H1 (cell line): ENCODE data around the gene PGAM2. TPM values are rescaled to one million over a fixed set of nuclear protein-coding genes. Genes with fewer than 3 reads are reported as not detected.

ENCODE experiments used
- CTCF ChIA-PET: fragments of 300-600 bp; sonication (Branson Sonifier 250); formaldehyde crosslinking; loops from one replicate; lab custom pipeline; 2021; ENCODE audit not compliant: partially characterized antibody; lab: Charles Lee
- POLR2A ChIA-PET: fragments of 300-600 bp; sonication (Branson Sonifier 250); formaldehyde crosslinking; loops from one replicate; lab custom pipeline; 2021; ENCODE audit warnings: inconsistent platforms; ENCODE audit not compliant: partially characterized antibody; lab: Charles Lee
- DNase-seq, 2 experiments: peaks; one replicate each; pipeline versions ENCODE4 v3.0.0 to v3.0.0-alpha.2; 2010 to 2022; ENCODE audit warnings: low spot score in 2 of 2, low read depth in 1 of 2, mixed read lengths in 1 of 2
- FAIRE-seq: peaks from 2 replicates; lab custom pipeline; 2011; peaks lifted over from hg19 to GRCh38; lab: Jason Lieb, UNC
- H2AFZ ChIP-seq: 2 replicates; pipeline ENCODE4 v1.8.1; 2012; ENCODE audit warnings: low read length, inconsistent platforms
- H2AK5ac ChIP-seq: 2 replicates; pipeline ENCODE4 v1.6.1; 2013; ENCODE audit warnings: low read depth, low read length
- H2BK120ac ChIP-seq: replicated peaks from 2 replicates; pipeline ENCODE3; 2013; ENCODE audit warnings: low read depth, low read length, inconsistent platforms
- H2BK12ac ChIP-seq: 2 replicates; pipeline ENCODE4 v1.6.1; 2013; ENCODE audit warnings: low read depth, low read length
- H2BK15ac ChIP-seq: 2 replicates; pipeline ENCODE4 v1.6.1; 2013; ENCODE audit warnings: low read length
- H2BK20ac ChIP-seq: 2 replicates; pipeline ENCODE4 v1.6.1; 2013; ENCODE audit warnings: low read length
- H2BK5ac ChIP-seq: 2 replicates; pipeline ENCODE4 v1.6.1; 2013; ENCODE audit warnings: low read depth, low read length
- H3K14ac ChIP-seq: 2 replicates; pipeline ENCODE4 v1.6.1; 2013; ENCODE audit warnings: inconsistent platforms; ENCODE audit not compliant: insufficient read length
- H3K18ac ChIP-seq: 2 replicates; pipeline ENCODE4 v1.6.1; 2013; ENCODE audit warnings: low read length; ENCODE audit errors: extremely low read depth
- H3K23ac ChIP-seq: 2 replicates; pipeline ENCODE4 v1.6.1; 2013; ENCODE audit warnings: inconsistent platforms; ENCODE audit not compliant: insufficient read length
- H3K23me2 ChIP-seq: 2 replicates; pipeline ENCODE4 v1.6.1; 2013; ENCODE audit warnings: low read depth, low read length
- H3K27ac ChIP-seq: 2 replicates; pipeline ENCODE4 v1.6.1; 2011; ENCODE audit warnings: low read depth, low read length, inconsistent platforms
- H3K27me3 ChIP-seq, 4 experiments: replicated peaks in 1 of 4; 1 replicate in 1 of 4; 2 replicates in 3 of 4; pipeline versions ENCODE4 v1.6.1 to v1.8.1; 2011 to 2013; ENCODE audit warnings: low read length in 3 of 4, mild to moderate bottlenecking in 3 of 4, inconsistent platforms in 2 of 4, mixed read lengths in 2 of 4, moderate library complexity in 1 of 4; ENCODE audit not compliant: control insufficient read depth in 3 of 4, insufficient read depth in 3 of 4; ENCODE audit errors: extremely low read depth in 1 of 4
- H3K36me3 ChIP-seq, 4 experiments: 2 replicates each; pipeline versions ENCODE4 v1.6.1 to v1.8.1; 2011 to 2013; ENCODE audit warnings: mild to moderate bottlenecking in 4 of 4, low read length in 3 of 4, moderate library complexity in 2 of 4, control low read depth in 1 of 4, inconsistent platforms in 1 of 4; ENCODE audit not compliant: insufficient read depth in 4 of 4, control insufficient read depth in 2 of 4
- H3K4ac ChIP-seq: replicated peaks from 2 replicates; pipeline ENCODE3; 2013; ENCODE audit warnings: low read length, low read depth, mixed read lengths, inconsistent platforms; ENCODE audit not compliant: insufficient read length
- H3K4me1 ChIP-seq, 4 experiments: replicated peaks in 1 of 4; 1 replicate in 1 of 4; 2 replicates in 3 of 4; pipeline versions ENCODE4 v1.6.1 to v1.8.1; 2011 to 2013; ENCODE audit warnings: low read length in 3 of 4, inconsistent platforms in 2 of 4, mixed read lengths in 1 of 4; ENCODE audit not compliant: insufficient read depth in 4 of 4, control insufficient read depth in 3 of 4
- H3K4me2 ChIP-seq, 2 experiments: 2 replicates each; pipeline versions ENCODE4 v1.6.1 to v1.8.1; 2011 to 2013; ENCODE audit warnings: low read depth in 2 of 2, low read length in 2 of 2, control low read depth in 1 of 2, inconsistent platforms in 1 of 2, mild to moderate bottlenecking in 1 of 2; ENCODE audit not compliant: insufficient read depth in 1 of 2
- H3K4me3 ChIP-seq, 4 experiments: fragments of 200-600, 300-600 bp in 1 of 4; sonication (generic), shearing (Covaris generic), sonication (Bioruptor Twin) in 1 of 4; 2 replicates each; pipeline versions ENCODE4 v1.5.1 to v1.8.1; 2011 to 2016; ENCODE audit warnings: low read length in 4 of 4, low read depth in 3 of 4, control low read depth in 2 of 4, inconsistent platforms in 2 of 4, mild to moderate bottlenecking in 2 of 4, mixed read lengths in 1 of 4, moderate library complexity in 1 of 4; ENCODE audit not compliant: insufficient read depth in 2 of 4; ENCODE audit errors: extremely low read depth in 1 of 4
- H3K56ac ChIP-seq: replicated peaks from 2 replicates; pipeline ENCODE3; 2013; ENCODE audit warnings: low read depth, mild to moderate bottlenecking, mixed read lengths, low read length, inconsistent platforms; ENCODE audit not compliant: insufficient read length
- H3K79me1 ChIP-seq: 2 replicates; pipeline ENCODE4 v1.6.1; 2013; ENCODE audit warnings: low read depth, low read length, control low read depth
- H3K79me2 ChIP-seq, 2 experiments: 2 replicates each; pipeline versions ENCODE4 v1.6.1 to v1.8.1; 2012 to 2013; ENCODE audit warnings: low read length in 2 of 2, mild to moderate bottlenecking in 2 of 2, inconsistent platforms in 1 of 2; ENCODE audit not compliant: insufficient read depth in 2 of 2, control insufficient read depth in 1 of 2
- H3K9ac ChIP-seq, 4 experiments: replicated peaks in 1 of 4; 1 replicate in 1 of 4; 2 replicates in 3 of 4; pipeline versions ENCODE4 v1.6.1 to v1.8.1; 2011 to 2013; ENCODE audit warnings: low read depth in 3 of 4, low read length in 3 of 4, control low read depth in 2 of 4, mild to moderate bottlenecking in 2 of 4, moderate library complexity in 2 of 4, inconsistent platforms in 1 of 4; ENCODE audit errors: extremely low read depth in 1 of 4
- H3K9me3 ChIP-seq, 2 experiments: 2 replicates each; pipeline versions ENCODE4 v1.6.1 to v1.8.1; 2012 to 2013; ENCODE audit warnings: mild to moderate bottlenecking in 2 of 2, moderate library complexity in 2 of 2, control low read depth in 1 of 2, inconsistent platforms in 1 of 2, low read depth in 1 of 2, low read length in 1 of 2, mixed read lengths in 1 of 2; ENCODE audit not compliant: insufficient read depth in 2 of 2
- H4K20me1 ChIP-seq, 2 experiments: replicated peaks in 1 of 2; 2 replicates each; pipeline versions ENCODE3 to v1.8.1; 2011 to 2013; ENCODE audit warnings: inconsistent platforms in 2 of 2, low read length in 2 of 2, mild to moderate bottlenecking in 1 of 2; ENCODE audit not compliant: insufficient read depth in 2 of 2, control insufficient read depth in 1 of 2
- H4K5ac ChIP-seq: 2 replicates; pipeline ENCODE4 v1.6.1; 2013; ENCODE audit warnings: low read length, low read depth, mixed read lengths, inconsistent platforms; ENCODE audit not compliant: insufficient read length
- H4K8ac ChIP-seq: 2 replicates; pipeline ENCODE4 v1.8.0; 2013; ENCODE audit warnings: mild to moderate bottlenecking, moderate library complexity, low read length, inconsistent platforms; ENCODE audit not compliant: insufficient read depth; ENCODE audit errors: extremely low read depth
- H4K91ac ChIP-seq: replicated peaks from 2 replicates; pipeline ENCODE3; 2013; ENCODE audit warnings: low read length, mixed read lengths, inconsistent platforms; ENCODE audit not compliant: insufficient read length
- CTCF ChIP-seq, 3 experiments: IDR thresholded peaks; 1 replicate in 2 of 3; 2 replicates in 1 of 3; pipeline versions ENCODE4 v1.5.1 to v1.6.1; 2011; ENCODE audit warnings: low read length in 3 of 3, mild to moderate bottlenecking in 3 of 3, inconsistent platforms in 2 of 3, low read depth in 1 of 3, moderate library complexity in 1 of 3; ENCODE audit not compliant: insufficient read depth in 1 of 3; ENCODE audit errors: control extremely low read depth in 1 of 3
- FOSL1 ChIP-seq: IDR thresholded peaks from 2 replicates; pipeline ENCODE4 v1.6.1; 2011; ENCODE audit warnings: mild to moderate bottlenecking, low read depth, low read length, moderate library complexity; ENCODE audit not compliant: insufficient read depth
- RAD21 ChIP-seq, 2 experiments: IDR thresholded peaks in 1 of 2; conservative IDR thresholded peaks in 1 of 2; 2 replicates each; pipeline ENCODE4 v1.6.1; 2011; ENCODE audit warnings: low read depth in 2 of 2, low read length in 2 of 2, improper control_type of control experiment in 1 of 2, inconsistent platforms in 1 of 2, mild to moderate bottlenecking in 1 of 2, moderate library complexity in 1 of 2
- SRF ChIP-seq: IDR thresholded peaks from 2 replicates; pipeline ENCODE4 v1.6.1; 2011; ENCODE audit warnings: mild to moderate bottlenecking, low read depth, low read length, moderate library complexity
- WGBS, 2 experiments: shearing (Covaris generic) in 1 of 2; methylation state at CpG; one replicate each; pipeline versions ENCODE4 v1.1.6 to v1.1.7; 2013 to 2015; ENCODE audit warnings: low lambda C conversion rate in 2 of 2, mixed read lengths in 2 of 2, inconsistent platforms in 1 of 2, low coverage in 1 of 2, missing lambda C conversion rate in 1 of 2; ENCODE audit not compliant: insufficient replicate concordance in 2 of 2, insufficient coverage in 1 of 2, insufficient read length in 1 of 2; ENCODE audit errors: extremely low coverage in 1 of 2, missing lambda C conversion rate in 1 of 2; 5-methylcytosine and 5-hydroxymethylcytosine counted together
- polyA plus RNA-seq, 7 experiments: library from polyadenylated mRNA; depleted of rRNA in 3 of 7; stranded (reverse) in 5 of 7; unstranded in 2 of 7; fragments of >200 nt in 5 of 7; fragments of 200-250 nt in 2 of 7; gene quantifications; 1 replicate in 5 of 7; 2 replicates in 1 of 7; 4 replicates in 1 of 7; pipeline versions ENCODE4 v1.2.1 to v1.2.3, GENCODE V29; 2011 to 2013; ENCODE audit warnings: missing spikeins in 2 of 7, mixed read lengths in 2 of 7
- total RNA-seq: library from RNA; stranded (reverse); fragmentation: NEBNext Ultra II Directional; extraction: Animal tissue kit (Norgen Biotek cat#: 25700); gene quantifications from 2 replicates; pipeline ENCODE4 v1.2.1, GENCODE V29; 2021
- TF ChIP-seq, protein P1 (sequence below): IDR thresholded peaks from 2 replicates; pipeline ENCODE4 v1.6.1; 2012; ENCODE audit warnings: inconsistent platforms
- TF ChIP-seq, protein P2 (sequence below): IDR thresholded peaks from 2 replicates; pipeline ENCODE4 v1.6.1; 2011; ENCODE audit warnings: low read length, improper control_type of control experiment

Gene PGAM2
- total and polyA plus RNA-seq, 2 of the 8 experiments (the other 6 are each of a cell fraction or from before 2014, with no cell fraction given): 2.1 to 2.9 TPM

DNA sequence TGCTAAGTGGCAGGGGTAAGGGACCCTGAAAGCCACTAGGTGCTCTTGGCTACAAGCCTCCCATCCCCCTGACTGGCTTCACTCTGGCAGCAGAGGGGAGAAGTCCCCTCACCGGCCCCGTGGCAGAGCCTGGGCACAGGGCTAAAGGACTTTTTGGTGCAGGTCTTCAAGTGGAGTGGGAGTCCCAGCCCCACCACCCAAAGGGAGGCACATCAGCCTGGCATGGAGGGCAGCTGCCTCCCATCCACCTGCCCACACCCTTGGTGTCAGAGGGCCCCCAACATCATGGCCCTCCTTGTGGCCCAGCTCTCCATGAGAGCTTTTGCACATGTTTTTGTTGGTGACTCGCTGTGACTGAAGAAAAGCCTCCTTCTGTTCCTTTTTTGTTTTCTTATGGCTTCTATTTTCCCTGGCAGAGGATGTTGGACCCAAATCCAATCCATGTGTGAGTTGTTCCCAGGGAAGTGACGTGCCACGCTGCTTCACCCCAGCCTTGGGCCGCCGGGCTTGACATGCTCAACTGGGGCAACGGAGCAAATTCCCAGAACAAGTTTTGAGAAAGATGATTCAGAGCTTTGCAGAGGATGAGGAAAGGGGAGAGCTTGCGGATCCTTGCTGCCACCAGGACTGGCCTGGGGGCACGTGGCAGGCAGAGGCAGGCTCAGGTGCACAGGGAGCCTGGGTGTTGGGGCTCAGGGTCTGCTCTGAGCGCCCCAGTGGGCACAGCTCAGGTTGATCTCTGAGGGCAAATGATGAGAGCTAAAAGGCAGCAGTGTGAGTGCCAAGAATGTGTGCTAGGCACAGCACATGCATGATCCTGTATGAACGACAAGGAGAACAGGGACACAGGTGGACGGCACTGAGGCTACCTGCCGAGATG lies 36.8 kb upstream of the PGAM2 start:
- Histone ChIP-seq H3K79me1 (peaks cover 4% of the 10 kb centered on the region; the same call in 1 of the 2 replicates), H3K9me3 (no peaks in the 10 kb centered on the region), H3K23me2 (peaks cover 15% of the 10 kb centered on the region), H2BK12ac (no peak overlapping the region), H3K23ac (no peak overlapping the region), H3K56ac (no peak overlapping the region), H4K91ac (peak overlapping the region; percentile 17), H3K9ac (no peak overlapping the region), H4K20me1 (peaks cover 2 to 3% of the 10 kb centered on the region in 2 experiments), H3K27me3 (peaks cover 0 to 29% (median 16%) of the 10 kb centered on the region in 4 experiments; a peak in 6 of 7 replicates), H2AK5ac (no peak overlapping the region), H2AFZ (no peak overlapping the region), H3K4ac (no peak overlapping the region), H3K14ac (no peak overlapping the region), H4K5ac (no peak overlapping the region), H3K4me3 (no peak overlapping the region), H3K4me1 (peaks cover 0 to 12% (median 9%) of the 10 kb centered on the region in 4 experiments; a peak in 6 of 7 replicates), H2BK120ac (no peak overlapping the region), H3K18ac (no peak overlapping the region), H3K79me2 (no peaks in the 10 kb centered on the region; a peak in 1 of 4 replicates), H2BK20ac (no peak overlapping the region), H3K27ac (no peak overlapping the region), H2BK15ac (peak overlapping the region; percentile 81; the same call in 1 of the 2 replicates), H3K36me3 (no peaks in the 10 kb centered on the region; a peak in 2 of 8 replicates), H2BK5ac (no peak overlapping the region), H4K8ac (peak overlapping the region; percentile 11), H3K4me2 (no peak overlapping the region; a peak in 1 of 4 replicates)
- DNase-seq: no peak
- POLR2A ChIA-PET: interaction anchor here (0.9 to 2.8 kb wide), 3 partner anchors 10 to 34 kb away, joined by 3 to 8 read pairs (median 5); partner anchors contain the start of gene POLD2
- CTCF ChIA-PET: interaction anchor here (0.8 to 2.7 kb wide), 8 partner anchors 9 to 113 kb away, joined by 3 to 13 read pairs (median 3); no protein-coding TSS in a partner anchor
- WGBS, 2 experiments: 89% methylated on average over 13 of the region's 14 CpGs; no CpG with 5 or more reads in 1 of the 2 experiments
- FAIRE-seq: no peak
- no peak for TF ChIP-seq CTCF (IDR thresholded peaks at IDR 0.05; ENCODE audit: control extremely low read depth in 1 of 3, insufficient read depth in 1 of 3, low read depth in 1 of 3, low read length in 3 of 3)
- no peak for TF ChIP-seq RAD21 (IDR thresholded peaks at IDR 0.05 in 1 of 2, conservative IDR thresholded peaks at IDR 0.05 in 1 of 2; ENCODE audit: low read depth in 2 of 2, low read length in 2 of 2)
- TF ChIP-seq, protein P1, sequence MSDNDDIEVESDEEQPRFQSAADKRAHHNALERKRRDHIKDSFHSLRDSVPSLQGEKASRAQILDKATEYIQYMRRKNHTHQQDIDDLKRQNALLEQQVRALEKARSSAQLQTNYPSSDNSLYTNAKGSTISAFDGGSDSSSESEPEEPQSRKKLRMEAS: no peak
- TF ChIP-seq FOSL1: no peak
- no peak for TF ChIP-seq SRF
- TF ChIP-seq, protein P2, sequence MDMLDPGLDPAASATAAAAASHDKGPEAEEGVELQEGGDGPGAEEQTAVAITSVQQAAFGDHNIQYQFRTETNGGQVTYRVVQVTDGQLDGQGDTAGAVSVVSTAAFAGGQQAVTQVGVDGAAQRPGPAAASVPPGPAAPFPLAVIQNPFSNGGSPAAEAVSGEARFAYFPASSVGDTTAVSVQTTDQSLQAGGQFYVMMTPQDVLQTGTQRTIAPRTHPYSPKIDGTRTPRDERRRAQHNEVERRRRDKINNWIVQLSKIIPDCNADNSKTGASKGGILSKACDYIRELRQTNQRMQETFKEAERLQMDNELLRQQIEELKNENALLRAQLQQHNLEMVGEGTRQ: no peak
